Caco-2 (cell line): ENCODE results near the gene TUBGCP5. TPM values are rescaled to one million over a fixed set of nuclear protein-coding genes. Genes with fewer than 3 reads are reported as not detected.

Source experiments
- BruUV-seq: library from RNA; stranded (reverse); fragments of 400-500 nt; replicated peaks from 2 replicates; lab custom pipeline; 2021; lab: Mats Ljungman, UMichigan
- CTCF ChIA-PET: fragments of 300-600 bp; sonication (Branson Sonifier 250); formaldehyde crosslinking; loops from one replicate; lab custom pipeline; 2022; ENCODE audit warnings: antibody characterized with exemption; lab: Charles Lee
- POLR2A ChIA-PET: fragments of 300-600 bp; sonication (Branson Sonifier 250); formaldehyde crosslinking; loops from one replicate; lab custom pipeline; 2022; ENCODE audit warnings: antibody characterized with exemption; lab: Charles Lee
- DNase-seq, 2 experiments: peaks; one replicate each; pipeline versions ENCODE4 v3.0.0 to v3.0.0-alpha.2; 2020 to 2022
- H3K27me3 ChIP-seq: replicated peaks from 2 replicates; pipeline ENCODE4 v1.6.0; 2011; ENCODE audit warnings: low read length; ENCODE audit not compliant: control insufficient read depth, insufficient read depth
- H3K36me3 ChIP-seq: 2 replicates; pipeline ENCODE4 v1.5.1; 2011; ENCODE audit warnings: low read length; ENCODE audit not compliant: control insufficient read depth, insufficient read depth
- H3K4me1 ChIP-seq: fragments of 250-450 bp; sonication (Bioruptor Pico); 2 replicates; pipeline ENCODE4 v1.5.1; 2020; ENCODE audit warnings: mild to moderate bottlenecking
- H3K4me3 ChIP-seq: 2 replicates; pipeline ENCODE4 v1.5.1; 2011; ENCODE audit warnings: low read depth, mild to moderate bottlenecking, control low read depth, low read length
- H3K9me3 ChIP-seq: fragments of 250-450 bp; sonication (Bioruptor Pico); 2 replicates; pipeline ENCODE4 v1.5.1; 2020; ENCODE audit warnings: mild to moderate bottlenecking, moderate library complexity
- H3K27ac Mint-ChIP-seq: one replicate; pipeline ENCODE4 v1.8.0; 2022; ENCODE audit warnings: mixed read lengths; ENCODE audit not compliant: unreplicated experiment
- H3K27me3 Mint-ChIP-seq: one replicate; pipeline ENCODE4 v1.8.0; 2022; ENCODE audit warnings: mixed read lengths; ENCODE audit not compliant: insufficient read depth, unreplicated experiment
- H3K36me3 Mint-ChIP-seq: one replicate; pipeline ENCODE4 v1.8.0; 2022; ENCODE audit warnings: mild to moderate bottlenecking, mixed read lengths; ENCODE audit not compliant: insufficient read depth, unreplicated experiment
- H3K4me1 Mint-ChIP-seq: one replicate; pipeline ENCODE4 v1.8.0; 2022; ENCODE audit warnings: low read depth, mixed read lengths; ENCODE audit not compliant: unreplicated experiment
- H3K4me3 Mint-ChIP-seq: one replicate; pipeline ENCODE4 v1.8.0; 2022; ENCODE audit warnings: mild to moderate bottlenecking, moderate library complexity, mixed read lengths; ENCODE audit not compliant: unreplicated experiment
- H3K9me3 Mint-ChIP-seq: one replicate; pipeline ENCODE4 v1.8.0; 2022; ENCODE audit warnings: mixed read lengths; ENCODE audit not compliant: unreplicated experiment
- CTCF ChIP-seq, 2 experiments: fragments of 200-600 bp in 1 of 2; IDR thresholded peaks; 1 replicate in 1 of 2; 2 replicates in 1 of 2; pipeline versions ENCODE4 v1.5.1 to v1.8.0; 2011 to 2022; ENCODE audit warnings: antibody characterized with exemption in 1 of 2, control low read depth in 1 of 2, inconsistent platforms in 1 of 2, low read depth in 1 of 2, low read length in 1 of 2, mild to moderate bottlenecking in 1 of 2, moderate library complexity in 1 of 2; ENCODE audit not compliant: insufficient read depth in 1 of 2, severe bottlenecking in 1 of 2, unreplicated experiment in 1 of 2
- intact Hi-C: fragments of 100-400 bp; cut with micrococcal nuclease; formaldehyde crosslinking; loops from one replicate; pipeline ENCODE4 v1.10.0; 2022; ENCODE audit not compliant: unreplicated experiment
- total RNA-seq: library from RNA; stranded (reverse); gene quantifications from 2 replicates; pipeline ENCODE4 v1.2.3, GENCODE V29; 2022

Gene TUBGCP5
- total RNA-seq, 1 experiment from 2014 or later, result 53.1 TPM

- CTCF ChIA-PET, result no interaction called here
- intact Hi-C loops, result no loop called here
- H3K27me3 Mint-ChIP-seq, result no peaks in the 10 kb centered on the region
Measured at GRCh38 chr15:22956978-22957260, 82.5 kb downstream of the TUBGCP5 start.

GRCh38 chr15:22956257-22956977, 83.0 kb downstream of the TUBGCP5 start:
- H3K9me3 Mint-ChIP-seq, result no peaks in the 10 kb centered on the region
- no peak overlapping the region for H3K27ac Mint-ChIP-seq
- H3K27me3 Mint-ChIP-seq, result no peaks in the 10 kb centered on the region

More at GRCh38 chr15:22956978-22957260, 82.5 kb downstream of the TUBGCP5 start:
- Mint-ChIP-seq H3K36me3 (peaks cover 7% of the 10 kb centered on the region), H3K4me1 (peaks cover under 1% of the 10 kb centered on the region), H3K27ac (no peak overlapping the region), H3K4me3 (no peak overlapping the region), H3K9me3 (no peaks in the 10 kb centered on the region)
- no peak for TF ChIP-seq CTCF (IDR thresholded peaks at IDR 0.05; ENCODE audit: insufficient read depth in 1 of 2, low read depth in 1 of 2, low read length in 1 of 2, severe bottlenecking in 1 of 2, unreplicated experiment in 1 of 2)
- BruUV-seq, result no TSS peak
- no peaks in the 10 kb centered on the region for H3K9me3 ChIP-seq
- no peak overlapping the region for H3K4me3 ChIP-seq
- H3K36me3 ChIP-seq, result no peaks in the 10 kb centered on the region
- H3K4me1 ChIP-seq, result no peaks in the 10 kb centered on the region
- no peak for DNase-seq
- no peaks in the 10 kb centered on the region for H3K27me3 ChIP-seq
- POLR2A ChIA-PET, result no interaction called here

GRCh38 chr15:22955544-22956119, 83.7 kb downstream of the TUBGCP5 start:
- ChIA-PET CTCF (no interaction called here), POLR2A (no interaction called here)
- Histone ChIP-seq H3K36me3 (no peaks in the 10 kb centered on the region), H3K9me3 (no peaks in the 10 kb centered on the region), H3K4me1 (no peaks in the 10 kb centered on the region), H3K27me3 (no peaks in the 10 kb centered on the region), H3K4me3 (no peak overlapping the region)
- no peak for DNase-seq
- peaks cover 16% of the 10 kb centered on the region for H3K36me3 Mint-ChIP-seq
- H3K4me3 Mint-ChIP-seq, result no peak overlapping the region
- peaks cover under 1% of the 10 kb centered on the region for H3K4me1 Mint-ChIP-seq
- H3K27me3 Mint-ChIP-seq, result no peaks in the 10 kb centered on the region
- no peaks in the 10 kb centered on the region for H3K9me3 Mint-ChIP-seq
- TF ChIP-seq CTCF (IDR thresholded peaks at IDR 0.05; ENCODE audit: insufficient read depth in 1 of 2, low read depth in 1 of 2, low read length in 1 of 2, severe bottlenecking in 1 of 2, unreplicated experiment in 1 of 2), result no peak
- intact Hi-C loops, result no loop called here
- no TSS peak for BruUV-seq
- H3K27ac Mint-ChIP-seq, result no peak overlapping the region

More at GRCh38 chr15:22956257-22956977, 83.0 kb downstream of the TUBGCP5 start:
- H3K36me3 ChIP-seq, result no peaks in the 10 kb centered on the region
- no peak for TF ChIP-seq CTCF (IDR thresholded peaks at IDR 0.05; ENCODE audit: insufficient read depth in 1 of 2, low read depth in 1 of 2, low read length in 1 of 2, severe bottlenecking in 1 of 2, unreplicated experiment in 1 of 2)
- CTCF ChIA-PET, result no interaction called here
- intact Hi-C loops, result no loop called here
- no peaks in the 10 kb centered on the region for H3K9me3 ChIP-seq
- H3K4me1 Mint-ChIP-seq, result no peaks in the 10 kb centered on the region
- no TSS peak for BruUV-seq
- POLR2A ChIA-PET, result no interaction called here
- H3K36me3 Mint-ChIP-seq, result peaks cover 12% of the 10 kb centered on the region
- H3K4me1 ChIP-seq, result no peaks in the 10 kb centered on the region
- DNase-seq, result no peak
- no peak overlapping the region for H3K4me3 Mint-ChIP-seq
- no peak overlapping the region for H3K4me3 ChIP-seq
- no peaks in the 10 kb centered on the region for H3K27me3 ChIP-seq
